Natural killer cell treated with Interleukin-12 subunit alpha and Interleukin-12 subunit beta and Interleukin-15 and Interleukin-18, amount 100 ng/mL, for 72 hours (primary cell): Measurements from ENCODE around the gene FAM135A. TPM values are rescaled to one million over a fixed set of nuclear protein-coding genes. Genes with fewer than 3 reads are reported as not detected.
A peak's percentile ranks its signal among the peaks of the same experiment; 100 is the strongest.
"Not testable (repeated sequence)": the region's sequence is repeated elsewhere in the genome, so short reads cannot be mapped to it uniquely, and the experiment has no call there.

Source experiments
- ATAC-seq, 2 donors: fragments of 150-1000 bp; cut with Tn5 transposase in 1 of 2; sonication (Bioruptor Pico), chemical (Tn5 transposase) in 1 of 2; 2 replicates each; pipeline ENCODE4 v1.10.0; 2021
- DNase-seq: peaks from one replicate; pipeline ENCODE4 v3.0.0; 2022; ENCODE audit warnings: low spot score
- H3K27ac Mint-ChIP-seq, 2 donors: 1 replicate in 1 of 2; 2 replicates in 1 of 2; pipeline ENCODE4 v1.8.0; 2022; ENCODE audit warnings: mixed read lengths in 2 of 2, mild to moderate bottlenecking in 1 of 2, moderate library complexity in 1 of 2
- H3K27me3 Mint-ChIP-seq, 2 donors: 1 replicate in 1 of 2; 2 replicates in 1 of 2; pipeline ENCODE4 v1.8.0; 2022; ENCODE audit warnings: mixed read lengths in 2 of 2
- H3K36me3 Mint-ChIP-seq: one replicate; pipeline ENCODE4 v1.8.0; 2022; ENCODE audit warnings: mixed read lengths
- H3K4me1 Mint-ChIP-seq, 2 donors: 1 replicate in 1 of 2; 2 replicates in 1 of 2; pipeline ENCODE4 v1.8.0; 2022; ENCODE audit warnings: low read depth in 2 of 2, mixed read lengths in 2 of 2, mild to moderate bottlenecking in 1 of 2
- H3K4me3 Mint-ChIP-seq: one replicate; pipeline ENCODE4 v1.8.0; 2022; ENCODE audit warnings: mixed read lengths
- H3K9me3 Mint-ChIP-seq: 2 replicates; pipeline ENCODE4 v1.8.0; 2022; ENCODE audit warnings: mixed read lengths
- total RNA-seq, 2 donors: library from RNA; stranded (reverse); gene quantifications; one replicate each; pipeline ENCODE4 v1.2.3, GENCODE V29; 2022

The FAM135A gene
- total RNA-seq, 2 donors from 2014 or later, result 7.0 to 20.4 TPM

GRCh38 chr6:70412252-70413113 lies 825 bp upstream of the FAM135A start:
- no peaks in the 10 kb centered on the region for H3K9me3 Mint-ChIP-seq
- peaks cover 11 to 12% of the 10 kb centered on the region in 2 donors for H3K27me3 Mint-ChIP-seq
- ATAC-seq (peak; percentile 11 to 18), DNase-seq (no peak)
- H3K27ac Mint-ChIP-seq, result peak overlapping the region; percentile 76 to 88
- H3K36me3 Mint-ChIP-seq, result peaks cover 6% of the 10 kb centered on the region
- peaks cover 20 to 27% of the 10 kb centered on the region in 2 donors for H3K4me1 Mint-ChIP-seq
- peak overlapping the region; percentile 100 for H3K4me3 Mint-ChIP-seq

GRCh38 chr6:70413992-70414494 lies 735 bp downstream of the FAM135A start:
- peaks cover 20 to 27% of the 10 kb centered on the region in 2 donors for H3K4me1 Mint-ChIP-seq
- no peaks in the 10 kb centered on the region for H3K9me3 Mint-ChIP-seq
- H3K4me3 Mint-ChIP-seq, result peak overlapping the region; percentile 100
- H3K27ac Mint-ChIP-seq, result peak overlapping the region; percentile 81 to 89
- DNase-seq, result no peak
- peaks cover 0 to 8% of the 10 kb centered on the region in 2 donors for H3K27me3 Mint-ChIP-seq
- H3K36me3 Mint-ChIP-seq, result peaks cover 6% of the 10 kb centered on the region
- ATAC-seq, result no peak

GRCh38 chr6:70414813-70415212 lies 1.5 kb downstream of the FAM135A start:
- Mint-ChIP-seq H3K27ac (peak overlapping the region; percentile 81 to 89), H3K9me3 (no peaks in the 10 kb centered on the region), H3K27me3 (peaks cover 0 to 8% of the 10 kb centered on the region in 2 donors)

GRCh38 chr6:70415247-70415646 lies 1.9 kb downstream of the FAM135A start:
- peaks cover 20 to 27% of the 10 kb centered on the region in 2 donors for H3K4me1 Mint-ChIP-seq
- peak overlapping the region; percentile 29 to 89 for H3K27ac Mint-ChIP-seq
- H3K9me3 Mint-ChIP-seq, result no peaks in the 10 kb centered on the region
- DNase-seq, result no peak
- H3K27me3 Mint-ChIP-seq, result peaks cover 0 to 8% of the 10 kb centered on the region in 2 donors
- H3K36me3 Mint-ChIP-seq, result peaks cover 12% of the 10 kb centered on the region
- ATAC-seq, result no peak
- peak overlapping the region; percentile 63 for H3K4me3 Mint-ChIP-seq

More at GRCh38 chr6:70414813-70415212, 1.5 kb downstream of the FAM135A start:
- Mint-ChIP-seq H3K4me1 (peaks cover 20 to 27% of the 10 kb centered on the region in 2 donors), H3K4me3 (peak overlapping the region; percentile 100), H3K36me3 (peaks cover 12% of the 10 kb centered on the region)
- ATAC-seq (no peak), DNase-seq (no peak)

- ATAC-seq, result no peak
- DNase-seq, result no peak
- Mint-ChIP-seq H3K36me3 (peaks cover 12% of the 10 kb centered on the region), H3K4me3 (peak overlapping the region; percentile 63), H3K9me3 (no peaks in the 10 kb centered on the region), H3K27me3 (peaks cover 0 to 8% of the 10 kb centered on the region in 2 donors), H3K27ac (peak overlapping the region in 1 of 2 donors; percentile 29), H3K4me1 (peaks cover 20 to 27% of the 10 kb centered on the region in 2 donors)
Measured at GRCh38 chr6:70415660-70416059, 2.4 kb downstream of the FAM135A start.

DNA sequence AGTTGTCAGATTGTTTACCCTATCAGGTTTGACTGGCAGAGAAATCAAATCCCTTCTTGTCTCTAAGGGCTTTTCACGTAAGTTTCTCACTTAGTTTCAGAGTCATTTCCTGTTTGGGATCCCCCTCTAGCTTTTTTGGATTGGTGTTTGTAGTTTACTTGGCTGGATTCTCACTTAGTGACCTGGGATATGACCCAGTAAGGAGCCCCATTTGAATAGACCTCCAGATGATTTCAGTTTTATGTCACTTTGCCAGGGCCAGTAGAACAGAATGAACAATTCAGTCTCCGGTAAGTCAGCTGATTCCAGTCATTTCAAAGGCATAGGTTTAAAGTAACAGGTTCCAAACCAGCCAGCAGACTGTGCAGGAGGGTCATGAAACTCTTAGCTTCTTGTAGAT lies 8.2 kb downstream of the FAM135A start:
- Mint-ChIP-seq H3K36me3 (peaks cover 5% of the 10 kb centered on the region), H3K9me3 (no peaks in the 10 kb centered on the region), H3K27ac (no peak overlapping the region), H3K27me3 (no peaks in the 10 kb centered on the region), H3K4me1 (no peaks in the 10 kb centered on the region), H3K4me3 (no peak overlapping the region)
- no peak for ATAC-seq
- no peak for DNase-seq

DNA sequence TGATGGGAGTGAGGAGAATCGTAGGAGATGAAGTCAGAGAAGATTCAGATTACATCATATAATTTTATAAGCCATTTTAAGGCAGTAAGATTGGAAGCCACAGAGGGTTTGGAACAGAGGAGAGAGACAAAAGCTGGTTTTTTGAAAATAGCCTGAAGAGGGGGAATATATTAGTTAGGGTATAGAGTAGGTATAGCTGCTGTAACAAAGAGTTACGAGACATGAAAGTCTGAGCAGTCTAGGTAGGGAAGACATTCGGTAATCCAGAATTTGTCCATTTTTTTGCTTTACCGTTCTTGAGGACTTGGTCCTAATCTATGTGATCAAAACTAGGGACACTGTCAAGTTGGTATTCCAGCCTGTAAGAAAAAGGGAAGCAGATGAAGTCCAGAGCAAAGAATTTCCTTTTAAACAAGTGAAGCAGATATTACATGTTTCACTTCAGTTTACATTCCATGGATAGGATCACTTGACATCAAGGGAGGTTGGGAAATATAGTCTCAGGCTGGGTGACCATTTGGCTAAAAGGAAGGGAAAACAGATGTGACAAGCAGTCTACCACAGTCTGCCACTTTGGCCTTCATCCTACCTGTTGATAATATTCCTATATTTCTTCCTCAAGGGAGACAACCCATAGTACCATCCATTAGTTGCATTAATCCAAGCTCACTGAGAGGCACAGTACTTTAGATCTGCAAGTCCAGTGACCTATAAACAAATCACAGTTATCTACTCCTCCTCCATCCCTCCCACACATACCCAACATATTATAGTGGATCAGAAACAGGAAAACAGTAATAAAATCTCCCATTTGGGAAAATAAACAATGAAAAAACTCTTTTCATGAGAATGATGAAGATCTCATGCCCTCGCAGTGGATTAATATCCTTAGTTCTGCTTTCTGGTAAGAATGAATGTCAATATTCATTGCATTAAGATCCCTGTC lies 10.2 kb downstream of the FAM135A start:
- H3K36me3 Mint-ChIP-seq, result peaks cover 5% of the 10 kb centered on the region
- DNase-seq, result no peak

DNA sequence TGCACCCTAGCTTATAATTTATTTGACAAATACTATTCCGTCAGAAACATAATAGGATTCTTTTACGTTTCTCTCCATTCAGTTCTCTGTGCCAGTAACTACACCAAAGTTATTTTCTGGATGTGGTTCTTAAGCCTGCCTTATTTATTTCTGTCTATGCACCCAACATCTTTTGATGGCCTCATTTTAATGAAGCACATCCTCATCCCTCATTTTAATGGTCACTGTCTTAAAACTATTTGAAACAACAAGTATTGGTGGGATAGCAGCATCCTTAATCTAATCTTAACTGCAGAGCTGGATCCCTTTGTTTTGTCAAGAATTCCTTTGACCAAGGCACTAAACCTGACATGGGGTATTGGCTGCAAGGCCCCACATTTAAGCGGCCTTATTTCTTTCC lies 11.0 kb downstream of the FAM135A start:
- Mint-ChIP-seq H3K36me3 (peaks cover 5% of the 10 kb centered on the region), H3K27ac (no peak overlapping the region), H3K27me3 (no peaks in the 10 kb centered on the region), H3K4me1 (no peaks in the 10 kb centered on the region), H3K4me3 (no peak overlapping the region), H3K9me3 (no peaks in the 10 kb centered on the region)
- DNase-seq (no peak), ATAC-seq (no peak)

More for the DNA sequence above, 10.2 kb downstream of the FAM135A start:
- H3K4me3 Mint-ChIP-seq, result no peak overlapping the region
- H3K27me3 Mint-ChIP-seq, result no peaks in the 10 kb centered on the region
- no peak overlapping the region for H3K27ac Mint-ChIP-seq
- ATAC-seq, result no peak
- no peaks in the 10 kb centered on the region for H3K9me3 Mint-ChIP-seq
- no peaks in the 10 kb centered on the region for H3K4me1 Mint-ChIP-seq

DNA sequence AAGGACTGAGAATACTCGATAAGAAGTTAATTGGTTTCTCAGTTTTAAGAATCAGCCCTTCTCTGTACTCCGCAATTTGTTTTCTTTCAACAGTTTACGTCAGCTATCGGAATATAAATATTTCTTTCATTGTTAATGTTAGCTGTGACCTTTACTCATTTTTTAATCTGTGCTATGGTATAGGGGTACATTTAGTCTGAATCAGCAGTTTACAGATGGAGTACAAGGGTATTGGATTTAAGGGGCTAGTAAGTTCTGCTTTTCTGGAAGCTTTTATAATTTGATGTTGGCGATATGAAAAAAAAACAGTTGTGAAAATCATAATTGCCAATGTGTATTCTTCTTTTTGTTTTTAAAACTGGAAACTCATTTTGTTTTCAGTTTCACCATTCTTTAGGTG lies 23.0 kb downstream of the FAM135A start:
- Mint-ChIP-seq H3K4me1 (no peaks in the 10 kb centered on the region), H3K36me3 (peaks cover 1% of the 10 kb centered on the region), H3K27me3 (no peaks in the 10 kb centered on the region), H3K27ac (no peak overlapping the region), H3K9me3 (no peaks in the 10 kb centered on the region), H3K4me3 (no peak overlapping the region)
- no peak for DNase-seq
- ATAC-seq, result no peak

DNA sequence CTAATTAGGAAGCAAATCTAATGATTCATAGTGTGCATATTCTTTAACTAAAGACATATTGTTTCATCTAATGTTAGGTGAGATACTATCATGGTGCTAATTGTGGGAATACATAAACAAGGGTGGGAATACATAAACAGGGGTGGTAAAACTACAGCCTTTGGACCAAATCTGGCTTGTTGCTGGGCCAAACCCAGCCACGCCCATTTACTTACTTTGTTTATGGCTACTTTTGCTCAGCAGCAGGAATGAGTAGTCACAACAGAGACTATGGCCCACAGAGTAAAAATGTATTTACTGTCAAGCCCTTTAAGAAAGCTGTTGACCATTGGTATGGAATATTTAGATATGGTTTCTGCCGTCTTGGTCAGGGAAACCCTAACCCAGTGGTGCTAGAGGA lies 31.7 kb downstream of the FAM135A start:
- H3K36me3 Mint-ChIP-seq, result peaks cover 5% of the 10 kb centered on the region
- ATAC-seq (no peak), DNase-seq (no peak)
- H3K27ac Mint-ChIP-seq, result no peak overlapping the region
- H3K4me3 Mint-ChIP-seq, result no peak overlapping the region
- H3K9me3 Mint-ChIP-seq, result no peaks in the 10 kb centered on the region
- H3K4me1 Mint-ChIP-seq, result no peaks in the 10 kb centered on the region
- no peaks in the 10 kb centered on the region for H3K27me3 Mint-ChIP-seq

DNA sequence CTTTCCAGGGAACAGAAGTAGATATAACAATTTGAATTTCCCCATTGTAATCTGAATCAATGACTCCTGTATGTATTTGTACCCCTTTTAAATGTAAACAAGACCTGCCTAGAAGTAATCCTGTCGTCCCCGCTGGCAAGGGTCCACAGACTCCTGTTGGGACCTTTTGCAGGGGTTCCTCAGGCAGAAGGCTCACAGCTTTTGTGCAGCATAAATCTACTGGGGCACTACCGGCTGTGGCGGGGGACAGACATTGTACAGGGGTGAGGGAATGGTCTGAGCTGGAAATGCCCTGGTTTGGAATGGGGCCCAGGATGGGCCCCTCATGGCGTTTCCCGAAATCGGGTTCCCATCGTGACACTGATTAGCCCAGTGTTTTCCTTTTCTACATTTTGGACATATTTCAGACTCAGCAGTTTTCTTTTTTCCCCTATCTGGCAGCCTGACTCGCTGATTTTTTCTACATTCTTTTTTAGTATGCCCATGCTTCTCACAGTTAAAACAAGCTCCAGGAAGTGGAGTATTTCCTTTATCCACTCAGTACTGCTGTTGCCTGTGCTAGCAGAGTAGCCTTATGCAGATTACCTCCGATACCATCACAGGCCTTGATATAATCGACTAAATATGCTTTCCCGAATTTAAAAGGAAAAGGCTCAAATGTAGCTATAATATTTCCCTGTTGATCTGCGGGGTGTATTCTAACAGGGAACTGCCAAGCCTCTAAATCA lies 34.2 kb downstream of the FAM135A start:
- H3K4me3 Mint-ChIP-seq, H3K27me3 Mint-ChIP-seq, H3K27ac Mint-ChIP-seq, H3K4me1 Mint-ChIP-seq, H3K9me3 Mint-ChIP-seq, DNase-seq, ATAC-seq, H3K36me3 Mint-ChIP-seq: not testable (repeated sequence)

GRCh38 chr6:70453899-70454298 lies 40.6 kb downstream of the FAM135A start:
- ATAC-seq, H3K27me3 Mint-ChIP-seq, H3K9me3 Mint-ChIP-seq, H3K4me1 Mint-ChIP-seq, H3K36me3 Mint-ChIP-seq, H3K4me3 Mint-ChIP-seq, DNase-seq, H3K27ac Mint-ChIP-seq: not testable (repeated sequence)

DNA sequence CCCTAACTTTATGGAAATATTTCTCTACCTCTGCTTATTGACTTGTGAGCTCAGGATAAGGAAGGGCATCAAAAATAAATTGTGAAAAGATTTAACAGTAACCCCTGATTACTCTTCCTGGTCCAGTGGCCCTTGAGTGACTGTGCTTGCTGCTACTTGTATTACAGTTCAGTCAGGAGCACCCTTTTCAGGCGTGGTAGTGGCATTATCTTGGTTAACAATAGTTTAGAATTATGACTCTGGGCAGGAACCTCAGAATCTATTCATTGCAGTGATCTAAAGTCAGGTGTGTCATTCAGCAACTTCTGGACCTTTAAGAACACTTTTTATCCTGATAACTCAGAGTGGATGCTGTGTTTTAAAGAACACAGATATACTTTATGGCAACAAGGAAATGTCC lies 43.4 kb downstream of the FAM135A start:
- ATAC-seq, result no peak
- Mint-ChIP-seq H3K9me3 (no peaks in the 10 kb centered on the region), H3K27ac (no peak overlapping the region), H3K4me3 (no peak overlapping the region), H3K36me3 (peaks cover 8% of the 10 kb centered on the region), H3K4me1 (peaks cover 5 to 8% of the 10 kb centered on the region in 2 donors), H3K27me3 (no peaks in the 10 kb centered on the region)
- no peak for DNase-seq
